A673 (cell line): ENCODE results near the gene TMEM106C.

ENCODE experiments used
- EZH2 ChIP-seq: fragments of 200-600 bp; sonication (generic); IDR thresholded peaks from 2 replicates; pipeline ENCODE4 v1.6.1; 2017; ENCODE audit warnings: borderline replicate concordance, low read depth, mild to moderate bottlenecking, mixed read lengths, antibody characterized with exemption, low read length; ENCODE audit not compliant: poor library complexity, severe bottlenecking
- TF ChIP-seq, protein P1 (sequence below): fragments of 300-800, 200-600 bp; sonication (generic); conservative IDR thresholded peaks from 2 replicates; pipeline ENCODE4 v1.5.1; 2017; ENCODE audit warnings: low read depth, mild to moderate bottlenecking, antibody characterized with exemption, low read length, moderate library complexity, mixed read lengths

DNA sequence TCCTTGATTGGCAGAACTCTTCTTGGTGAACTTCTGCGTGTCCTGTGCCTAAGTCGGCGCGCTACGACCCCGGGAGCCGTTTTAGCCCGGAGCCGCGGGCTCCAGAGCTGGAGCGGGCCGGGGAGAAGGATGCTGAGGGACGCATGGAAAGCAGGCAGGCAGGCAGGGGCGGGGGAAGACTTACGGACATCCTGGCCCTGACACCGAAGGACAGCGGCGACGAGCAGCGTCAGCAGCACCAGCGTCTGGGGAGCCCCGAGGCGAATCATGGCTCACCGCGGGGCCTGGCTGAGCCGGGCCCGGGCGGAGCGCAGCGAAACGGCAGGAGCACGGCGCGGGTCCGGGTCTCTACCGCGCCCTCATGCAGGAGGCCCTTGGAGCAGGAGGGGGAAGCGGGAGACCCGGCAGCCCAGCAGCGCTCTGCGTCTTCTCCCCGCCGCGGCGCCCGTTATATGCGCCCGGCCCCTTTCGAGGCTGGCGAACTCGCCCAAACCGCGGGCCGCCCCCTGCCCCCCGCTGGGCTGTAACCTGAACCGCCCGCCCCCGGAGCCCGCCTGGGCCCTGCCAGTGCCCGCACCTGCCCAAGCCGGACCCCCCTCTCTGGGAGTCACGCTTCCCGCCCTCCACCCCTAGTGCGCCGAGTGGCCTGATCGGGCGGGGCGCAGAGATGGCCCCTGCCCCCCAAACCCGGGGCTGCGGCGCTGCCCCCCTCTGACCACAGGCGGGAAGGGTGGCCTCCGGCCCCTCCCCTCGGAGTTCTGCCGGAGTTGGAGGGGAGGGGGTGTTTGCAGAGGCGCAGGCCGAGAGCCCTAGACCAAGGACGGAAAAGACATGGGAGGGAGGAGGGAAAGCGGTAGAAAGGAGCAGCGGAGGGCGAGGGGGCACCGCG lies 40.9 kb downstream of the TMEM106C start, which contains the start of gene COL2A1:
- TF ChIP-seq, protein P1, sequence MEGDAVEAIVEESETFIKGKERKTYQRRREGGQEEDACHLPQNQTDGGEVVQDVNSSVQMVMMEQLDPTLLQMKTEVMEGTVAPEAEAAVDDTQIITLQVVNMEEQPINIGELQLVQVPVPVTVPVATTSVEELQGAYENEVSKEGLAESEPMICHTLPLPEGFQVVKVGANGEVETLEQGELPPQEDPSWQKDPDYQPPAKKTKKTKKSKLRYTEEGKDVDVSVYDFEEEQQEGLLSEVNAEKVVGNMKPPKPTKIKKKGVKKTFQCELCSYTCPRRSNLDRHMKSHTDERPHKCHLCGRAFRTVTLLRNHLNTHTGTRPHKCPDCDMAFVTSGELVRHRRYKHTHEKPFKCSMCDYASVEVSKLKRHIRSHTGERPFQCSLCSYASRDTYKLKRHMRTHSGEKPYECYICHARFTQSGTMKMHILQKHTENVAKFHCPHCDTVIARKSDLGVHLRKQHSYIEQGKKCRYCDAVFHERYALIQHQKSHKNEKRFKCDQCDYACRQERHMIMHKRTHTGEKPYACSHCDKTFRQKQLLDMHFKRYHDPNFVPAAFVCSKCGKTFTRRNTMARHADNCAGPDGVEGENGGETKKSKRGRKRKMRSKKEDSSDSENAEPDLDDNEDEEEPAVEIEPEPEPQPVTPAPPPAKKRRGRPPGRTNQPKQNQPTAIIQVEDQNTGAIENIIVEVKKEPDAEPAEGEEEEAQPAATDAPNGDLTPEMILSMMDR: no peak
- TF ChIP-seq EZH2: peak; percentile 63
